Measurements from ENCODE around the gene FRMD3.

DNA sequence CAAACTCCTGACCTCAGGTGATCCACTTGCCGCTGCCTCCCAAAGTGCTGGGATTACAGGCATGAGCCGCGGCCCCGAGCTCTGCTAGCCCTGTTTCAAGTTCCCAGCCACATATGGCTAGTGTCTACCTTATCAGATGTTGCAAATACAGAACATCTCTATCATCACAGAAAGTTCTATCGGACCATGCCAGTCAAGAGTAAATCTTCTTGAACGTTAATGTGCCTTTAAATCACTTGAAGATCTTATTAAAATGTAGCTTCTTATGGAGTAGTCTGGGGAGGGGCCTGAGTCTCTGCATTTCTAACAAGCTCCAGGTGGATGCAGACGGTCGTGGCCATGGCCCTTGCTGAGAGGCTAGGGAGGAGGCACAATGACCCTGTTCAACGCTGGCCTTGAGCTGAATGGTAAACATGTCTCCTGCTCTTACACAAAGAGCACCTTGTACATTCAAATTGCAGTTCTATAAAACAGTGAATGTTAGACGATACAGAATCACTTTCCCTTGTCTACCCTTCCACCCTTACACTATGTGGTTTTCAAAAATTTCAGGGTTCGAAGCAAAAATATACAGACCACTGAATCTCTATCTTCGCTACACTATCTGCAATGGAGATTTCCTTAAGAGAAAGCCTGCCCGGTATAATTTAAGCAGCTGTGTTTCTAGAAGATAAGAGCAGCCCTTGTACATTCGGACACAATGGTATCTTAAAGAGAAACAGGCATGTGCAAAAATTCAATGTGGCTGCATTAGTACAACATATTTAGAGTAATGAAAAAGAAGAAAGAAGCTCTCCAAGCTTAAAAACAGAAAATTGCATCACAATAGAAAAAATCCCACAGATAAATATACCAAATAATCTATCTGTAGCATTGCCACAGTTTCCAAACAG is 114.1 kb downstream of the FRMD3 start:
- TF ChIP-seq, protein P1, sequence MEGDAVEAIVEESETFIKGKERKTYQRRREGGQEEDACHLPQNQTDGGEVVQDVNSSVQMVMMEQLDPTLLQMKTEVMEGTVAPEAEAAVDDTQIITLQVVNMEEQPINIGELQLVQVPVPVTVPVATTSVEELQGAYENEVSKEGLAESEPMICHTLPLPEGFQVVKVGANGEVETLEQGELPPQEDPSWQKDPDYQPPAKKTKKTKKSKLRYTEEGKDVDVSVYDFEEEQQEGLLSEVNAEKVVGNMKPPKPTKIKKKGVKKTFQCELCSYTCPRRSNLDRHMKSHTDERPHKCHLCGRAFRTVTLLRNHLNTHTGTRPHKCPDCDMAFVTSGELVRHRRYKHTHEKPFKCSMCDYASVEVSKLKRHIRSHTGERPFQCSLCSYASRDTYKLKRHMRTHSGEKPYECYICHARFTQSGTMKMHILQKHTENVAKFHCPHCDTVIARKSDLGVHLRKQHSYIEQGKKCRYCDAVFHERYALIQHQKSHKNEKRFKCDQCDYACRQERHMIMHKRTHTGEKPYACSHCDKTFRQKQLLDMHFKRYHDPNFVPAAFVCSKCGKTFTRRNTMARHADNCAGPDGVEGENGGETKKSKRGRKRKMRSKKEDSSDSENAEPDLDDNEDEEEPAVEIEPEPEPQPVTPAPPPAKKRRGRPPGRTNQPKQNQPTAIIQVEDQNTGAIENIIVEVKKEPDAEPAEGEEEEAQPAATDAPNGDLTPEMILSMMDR (IDR thresholded peaks at IDR 0.05) = no peak
- TF ChIP-seq POLR2A (IDR thresholded peaks at IDR 0.05; ENCODE audit: low read depth) (no peak), POLR2AphosphoS5 (IDR thresholded peaks at IDR 0.05) (no peak)
